K562 (cell line): ENCODE measurements around the gene TMPRSS5. TPM values are rescaled to one million over a fixed set of nuclear protein-coding genes. Genes with fewer than 3 reads are reported as not detected.
A peak's percentile ranks its signal among the peaks of the same experiment; 100 is the strongest.

Experiments
- BCL6 ChIP-seq: fragments of 250-450 bp; sonication (Bioruptor Pico); IDR thresholded peaks from 2 replicates; pipeline ENCODE4 v1.4.0; 2020
- FOSL1 ChIP-seq: fragments of 200-800 bp; sonication (Bioruptor generic); conservative IDR thresholded peaks from 2 replicates; pipeline ENCODE4 v1.6.1; 2016; ENCODE audit warnings: missing genetic modification characterization, missing compliant biosample characterization
- GATAD2B ChIP-seq: fragments of 450-650 bp; IDR thresholded peaks from 2 replicates; pipeline ENCODE4 v1.6.1; 2017; ENCODE audit warnings: mild to moderate bottlenecking, borderline replicate concordance
- HNRNPK ChIP-seq: fragments of 200-400 bp; formaldehyde crosslinking; IDR thresholded peaks from one replicate; pipeline ENCODE4 v1.6.1; 2018; ENCODE audit warnings: mild to moderate bottlenecking, low read depth, low read length; ENCODE audit not compliant: poor library complexity, severe bottlenecking
- MED1 ChIP-seq: sonication (generic); formaldehyde crosslinking; IDR thresholded peaks from 2 replicates; pipeline ENCODE4 v1.8.1; 2023; ENCODE audit warnings: missing genetic modification reagents, borderline replicate concordance
- NCOA4 ChIP-seq: fragments of 450-650 bp; IDR thresholded peaks from 2 replicates; pipeline ENCODE4 v1.6.1; 2018; ENCODE audit warnings: mild to moderate bottlenecking; ENCODE audit not compliant: partially characterized antibody
- POU5F1 ChIP-seq: fragments of 150-350 bp; IDR thresholded peaks from 2 replicates; pipeline ENCODE4 v1.6.1; 2014; ENCODE audit warnings: borderline replicate concordance, low read length, low read depth, mild to moderate bottlenecking; ENCODE audit not compliant: partially characterized antibody
- RBM22 ChIP-seq: fragments of 200-400 bp; formaldehyde crosslinking; IDR thresholded peaks from 2 replicates; pipeline ENCODE4 v1.6.1; 2018; ENCODE audit warnings: low read length, low read depth; ENCODE audit not compliant: poor library complexity, severe bottlenecking
- RFX5 ChIP-seq: IDR thresholded peaks from 2 replicates; pipeline ENCODE4 v1.6.1; 2011; ENCODE audit warnings: low read depth, mild to moderate bottlenecking, improper control_type of control experiment, low read length
- RNF2 ChIP-seq: sonication (generic); IDR thresholded peaks from 2 replicates; pipeline ENCODE4 v1.6.1; 2016
- SRSF1 ChIP-seq: fragments of 200-400 bp; formaldehyde crosslinking; IDR thresholded peaks from 2 replicates; pipeline ENCODE4 v1.6.1; 2017; ENCODE audit warnings: mild to moderate bottlenecking, low read depth, low read length, moderate library complexity
- TAF7 ChIP-seq: fragments of 450-650 bp; IDR thresholded peaks from 2 replicates; pipeline ENCODE4 v1.6.1; 2016; ENCODE audit warnings: missing genetic modification characterization, missing compliant biosample characterization
- U2AF2 ChIP-seq: fragments of 200-400 bp; formaldehyde crosslinking; optimal IDR thresholded peaks from 2 replicates; pipeline ENCODE3; 2017; ENCODE audit warnings: low read depth, mild to moderate bottlenecking, low read length
- ZFP1 ChIP-seq: fragments of 450-650 bp; formaldehyde crosslinking; IDR thresholded peaks from 2 replicates; pipeline ENCODE4 v1.4.0; 2020; ENCODE audit warnings: mild to moderate bottlenecking, mixed read lengths
- ZNF143 ChIP-seq: sonication (generic); formaldehyde crosslinking; IDR thresholded peaks from 2 replicates; pipeline ENCODE4 v1.9.0; 2022; ENCODE audit warnings: mild to moderate bottlenecking, missing genetic modification reagents
- ZNF253 ChIP-seq: fragments of 250-450 bp; sonication (Bioruptor Pico); conservative IDR thresholded peaks from 2 replicates; pipeline ENCODE4 v1.6.1; 2021; ENCODE audit warnings: mild to moderate bottlenecking
- ZNF324 ChIP-seq: fragments of 250-450 bp; sonication (Bioruptor Pico); IDR thresholded peaks from 2 replicates; pipeline ENCODE4 v1.4.0; 2020; ENCODE audit warnings: mild to moderate bottlenecking
- ZSCAN29 ChIP-seq: fragments of 450-650 bp; IDR thresholded peaks from 2 replicates; pipeline ENCODE4 v1.6.1; 2017
- polyA plus RNA-seq, 8 experiments: library from polyadenylated mRNA; depleted of rRNA in 4 of 8; stranded (reverse) in 5 of 8; unstranded in 3 of 8; fragments of >200 nt; fragmentation: Nextera tagmentation in 2 of 8; fragmentation: Illumina TruSeq in 1 of 8; extraction: Ambion mirVana in 2 of 8; extraction: Trizol in 1 of 8; gene quantifications; 2 replicates each; pipeline versions ENCODE4 v1.2.1 to v1.2.3, GENCODE V29; 2011 to 2014; ENCODE audit warnings: inconsistent platforms in 1 of 8, missing spikeins in 1 of 8
- total RNA-seq, 7 experiments: library from RNA; depleted of rRNA in 6 of 7; stranded (reverse); fragments of >200 nt in 6 of 7; fragmentation: Illumina TruSeq in 2 of 7; extraction: Trizol in 2 of 7; gene quantifications; 2 replicates each; pipeline versions ENCODE4 v1.2.1 to v1.2.3, GENCODE V29; 2011 to 2021; ENCODE audit warnings: low replicate concordance in 1 of 7
- TF ChIP-seq, protein P1 (sequence below): sonication (generic); formaldehyde crosslinking; IDR thresholded peaks from 2 replicates; pipeline ENCODE4 v1.8.1; 2023; ENCODE audit warnings: mild to moderate bottlenecking, missing genetic modification reagents
- TF ChIP-seq, protein P2 (sequence below): IDR thresholded peaks from 2 replicates; pipeline ENCODE4 v1.6.1; 2014; ENCODE audit warnings: antibody characterized with exemption
- TF ChIP-seq, protein P3 (sequence below): conservative IDR thresholded peaks from 2 replicates; pipeline ENCODE4 v1.6.1; 2011; ENCODE audit warnings: low read depth, mild to moderate bottlenecking, low read length; ENCODE audit not compliant: control insufficient read depth
- TF ChIP-seq, protein P4 (sequence below): fragments of 450-650 bp; IDR thresholded peaks from 2 replicates; pipeline ENCODE4 v1.6.1; 2016; ENCODE audit warnings: mild to moderate bottlenecking

TMPRSS5 gene
- total and polyA plus RNA-seq, 9 of the 15 experiments (the other 6 are each of a cell fraction or from before 2014, with no cell fraction given) = 0.07 to 0.49 (median 0.17) TPM; not detected in 1

DNA sequence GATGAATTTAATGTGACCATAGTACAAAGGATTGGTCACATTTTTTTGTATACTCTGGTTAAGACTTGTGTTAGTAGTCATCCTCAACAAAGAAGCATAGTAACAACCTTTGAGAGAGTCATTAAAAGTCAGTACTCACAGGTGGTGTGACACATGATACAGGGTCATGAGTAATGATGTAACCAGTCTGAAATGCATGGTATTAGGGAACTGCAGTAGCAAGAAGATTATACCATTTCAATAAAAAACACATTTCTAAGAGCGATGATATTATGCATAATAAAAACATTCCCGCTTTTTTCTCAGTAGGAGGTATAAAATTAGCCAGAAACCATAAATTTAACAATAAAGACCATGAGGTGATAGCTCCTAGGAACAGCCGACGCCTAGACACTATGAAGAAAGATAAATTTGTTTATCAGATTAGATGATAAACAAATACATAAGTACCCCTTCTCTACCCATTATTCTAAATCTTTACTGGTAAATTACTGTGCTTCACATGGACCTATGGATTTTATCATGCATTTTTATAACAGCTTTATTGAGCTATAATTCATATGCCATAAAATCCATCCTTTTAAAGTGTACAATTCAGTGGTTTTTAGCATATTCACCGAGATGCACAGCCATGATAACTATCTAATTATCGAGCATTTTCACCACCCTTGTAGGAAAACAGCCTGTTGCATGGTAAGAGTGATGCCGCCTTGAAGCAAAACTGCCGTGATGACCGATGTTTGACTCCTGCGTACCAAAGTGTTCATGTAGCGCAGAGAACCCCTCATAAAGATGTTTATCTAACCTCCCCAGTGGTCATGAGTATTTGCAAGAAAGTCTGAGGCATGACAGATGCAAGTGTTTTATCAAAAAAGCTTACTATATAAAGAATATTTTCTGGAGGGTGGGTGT lies 41.8 kb downstream of the TMPRSS5 start (continued):
- TF ChIP-seq RBM22 (no peak), SRSF1 (no peak), ZFP1 (CRISPR knock-in tag) (no peak), HNRNPK (no peak), POU5F1 (no peak), GATAD2B (0 out of 2 replicates have a peak, but pooled peaks have one; percentile 24), ZNF324 (no peak), FOSL1 (tag) (peak; percentile 82), U2AF2 (no peak), ZNF253 (CRISPR knock-in tag) (no peak), RFX5 (no peak), ZSCAN29 (no peak), RNF2 (peak; percentile 50; the same call in 1 of the 2 replicates), MED1 (CRISPR knock-in tag) (no peak), NCOA4 (no peak), ZNF143 (no peak), BCL6 (no peak), TAF7 (tag) (no peak)
- TF ChIP-seq, protein P1, sequence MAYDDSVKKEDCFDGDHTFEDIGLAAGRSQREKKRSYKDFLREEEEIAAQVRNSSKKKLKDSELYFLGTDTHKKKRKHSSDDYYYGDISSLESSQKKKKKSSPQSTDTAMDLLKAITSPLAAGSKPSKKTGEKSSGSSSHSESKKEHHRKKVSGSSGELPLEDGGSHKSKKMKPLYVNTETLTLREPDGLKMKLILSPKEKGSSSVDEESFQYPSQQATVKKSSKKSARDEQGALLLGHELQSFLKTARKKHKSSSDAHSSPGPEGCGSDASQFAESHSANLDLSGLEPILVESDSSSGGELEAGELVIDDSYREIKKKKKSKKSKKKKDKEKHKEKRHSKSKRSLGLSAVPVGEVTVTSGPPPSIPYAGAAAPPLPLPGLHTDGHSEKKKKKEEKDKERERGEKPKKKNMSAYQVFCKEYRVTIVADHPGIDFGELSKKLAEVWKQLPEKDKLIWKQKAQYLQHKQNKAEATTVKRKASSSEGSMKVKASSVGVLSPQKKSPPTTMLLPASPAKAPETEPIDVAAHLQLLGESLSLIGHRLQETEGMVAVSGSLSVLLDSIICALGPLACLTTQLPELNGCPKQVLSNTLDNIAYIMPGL (CRISPR knock-in tag) = no peak
- TF ChIP-seq, protein P2, sequence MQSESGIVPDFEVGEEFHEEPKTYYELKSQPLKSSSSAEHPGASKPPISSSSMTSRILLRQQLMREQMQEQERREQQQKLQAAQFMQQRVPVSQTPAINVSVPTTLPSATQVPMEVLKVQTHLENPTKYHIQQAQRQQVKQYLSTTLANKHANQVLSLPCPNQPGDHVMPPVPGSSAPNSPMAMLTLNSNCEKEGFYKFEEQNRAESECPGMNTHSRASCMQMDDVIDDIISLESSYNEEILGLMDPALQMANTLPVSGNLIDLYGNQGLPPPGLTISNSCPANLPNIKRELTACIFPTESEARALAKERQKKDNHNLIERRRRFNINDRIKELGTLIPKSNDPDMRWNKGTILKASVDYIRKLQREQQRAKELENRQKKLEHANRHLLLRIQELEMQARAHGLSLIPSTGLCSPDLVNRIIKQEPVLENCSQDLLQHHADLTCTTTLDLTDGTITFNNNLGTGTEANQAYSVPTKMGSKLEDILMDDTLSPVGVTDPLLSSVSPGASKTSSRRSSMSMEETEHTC = peak; percentile 73
- TF ChIP-seq, protein P3, sequence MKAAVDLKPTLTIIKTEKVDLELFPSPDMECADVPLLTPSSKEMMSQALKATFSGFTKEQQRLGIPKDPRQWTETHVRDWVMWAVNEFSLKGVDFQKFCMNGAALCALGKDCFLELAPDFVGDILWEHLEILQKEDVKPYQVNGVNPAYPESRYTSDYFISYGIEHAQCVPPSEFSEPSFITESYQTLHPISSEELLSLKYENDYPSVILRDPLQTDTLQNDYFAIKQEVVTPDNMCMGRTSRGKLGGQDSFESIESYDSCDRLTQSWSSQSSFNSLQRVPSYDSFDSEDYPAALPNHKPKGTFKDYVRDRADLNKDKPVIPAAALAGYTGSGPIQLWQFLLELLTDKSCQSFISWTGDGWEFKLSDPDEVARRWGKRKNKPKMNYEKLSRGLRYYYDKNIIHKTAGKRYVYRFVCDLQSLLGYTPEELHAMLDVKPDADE = no peak
- TF ChIP-seq, protein P4, sequence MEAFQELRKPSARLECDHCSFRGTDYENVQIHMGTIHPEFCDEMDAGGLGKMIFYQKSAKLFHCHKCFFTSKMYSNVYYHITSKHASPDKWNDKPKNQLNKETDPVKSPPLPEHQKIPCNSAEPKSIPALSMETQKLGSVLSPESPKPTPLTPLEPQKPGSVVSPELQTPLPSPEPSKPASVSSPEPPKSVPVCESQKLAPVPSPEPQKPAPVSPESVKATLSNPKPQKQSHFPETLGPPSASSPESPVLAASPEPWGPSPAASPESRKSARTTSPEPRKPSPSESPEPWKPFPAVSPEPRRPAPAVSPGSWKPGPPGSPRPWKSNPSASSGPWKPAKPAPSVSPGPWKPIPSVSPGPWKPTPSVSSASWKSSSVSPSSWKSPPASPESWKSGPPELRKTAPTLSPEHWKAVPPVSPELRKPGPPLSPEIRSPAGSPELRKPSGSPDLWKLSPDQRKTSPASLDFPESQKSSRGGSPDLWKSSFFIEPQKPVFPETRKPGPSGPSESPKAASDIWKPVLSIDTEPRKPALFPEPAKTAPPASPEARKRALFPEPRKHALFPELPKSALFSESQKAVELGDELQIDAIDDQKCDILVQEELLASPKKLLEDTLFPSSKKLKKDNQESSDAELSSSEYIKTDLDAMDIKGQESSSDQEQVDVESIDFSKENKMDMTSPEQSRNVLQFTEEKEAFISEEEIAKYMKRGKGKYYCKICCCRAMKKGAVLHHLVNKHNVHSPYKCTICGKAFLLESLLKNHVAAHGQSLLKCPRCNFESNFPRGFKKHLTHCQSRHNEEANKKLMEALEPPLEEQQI = no peak
